ENCODE results near the gene MYO3B.

The MYO3B gene

DNA sequence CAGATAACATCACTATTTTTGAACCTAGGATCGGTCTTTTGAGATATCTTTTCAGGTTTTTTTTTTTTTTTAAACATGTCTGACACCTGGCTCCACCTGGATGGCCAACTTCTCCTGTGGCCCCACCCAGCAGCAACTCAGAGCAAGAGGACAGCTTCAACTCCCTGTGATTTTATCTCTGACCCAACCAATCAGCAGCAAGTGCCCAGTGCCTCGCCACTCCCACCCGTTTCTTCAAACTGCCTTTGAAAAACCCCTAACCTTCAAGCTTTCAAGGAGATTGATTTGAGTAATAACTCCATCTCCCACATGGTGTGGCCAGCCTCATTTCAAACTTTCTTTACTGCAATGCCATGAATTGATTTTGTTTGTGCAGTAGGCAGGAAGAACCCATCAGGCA lies 19.0 kb downstream of the MYO3B start:
- TF ChIP-seq POLR2AphosphoS5 (IDR thresholded peaks at IDR 0.05; ENCODE audit: low read depth, low read length), result no peak
- no peak for TF ChIP-seq FOXP2 (optimal IDR thresholded peaks at IDR 0.05; ENCODE audit: borderline replicate concordance, extremely low read depth, extremely low read length, insufficient read depth)
- no peak for TF ChIP-seq SIN3A (IDR thresholded peaks at IDR 0.05; ENCODE audit: borderline replicate concordance, insufficient read depth, low read length)
- TF ChIP-seq REST (IDR thresholded peaks at IDR 0.05; ENCODE audit: insufficient read depth in 1 of 2, low read depth in 2 of 2, low read length in 2 of 2), result no peak
- TF ChIP-seq TAF1 (IDR thresholded peaks at IDR 0.05; ENCODE audit: borderline replicate concordance, insufficient read depth, low read length), result no peak

DNA sequence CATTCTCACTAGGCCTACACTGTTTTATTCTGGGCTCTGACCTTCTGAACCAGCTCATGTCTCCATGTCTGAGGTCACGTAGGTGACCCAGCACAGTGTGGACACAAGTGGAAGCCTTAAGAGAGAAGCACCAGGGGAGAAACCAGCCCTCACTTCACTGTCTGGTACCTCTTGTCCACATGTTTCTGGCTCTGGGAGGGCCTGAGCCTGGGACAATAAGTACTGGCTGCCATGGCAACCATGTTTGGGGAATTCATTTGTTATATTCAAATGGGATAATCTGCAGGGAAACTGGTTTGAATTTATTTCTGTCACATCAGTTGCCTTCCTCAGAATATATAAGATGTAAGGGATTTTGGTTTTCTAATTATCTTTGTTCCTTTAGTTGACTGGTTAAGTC lies 23.3 kb downstream of the MYO3B start:
- TF ChIP-seq REST (IDR thresholded peaks at IDR 0.05; ENCODE audit: insufficient read depth in 1 of 2, low read depth in 2 of 2, low read length in 2 of 2), result no peak
- TF ChIP-seq POLR2AphosphoS5 (IDR thresholded peaks at IDR 0.05; ENCODE audit: low read depth, low read length), result no peak
- TF ChIP-seq TAF1 (IDR thresholded peaks at IDR 0.05; ENCODE audit: borderline replicate concordance, insufficient read depth, low read length), result no peak
- TF ChIP-seq FOXP2 (optimal IDR thresholded peaks at IDR 0.05; ENCODE audit: borderline replicate concordance, extremely low read depth, extremely low read length, insufficient read depth), result no peak
- no peak for TF ChIP-seq SIN3A (IDR thresholded peaks at IDR 0.05; ENCODE audit: borderline replicate concordance, insufficient read depth, low read length)

DNA sequence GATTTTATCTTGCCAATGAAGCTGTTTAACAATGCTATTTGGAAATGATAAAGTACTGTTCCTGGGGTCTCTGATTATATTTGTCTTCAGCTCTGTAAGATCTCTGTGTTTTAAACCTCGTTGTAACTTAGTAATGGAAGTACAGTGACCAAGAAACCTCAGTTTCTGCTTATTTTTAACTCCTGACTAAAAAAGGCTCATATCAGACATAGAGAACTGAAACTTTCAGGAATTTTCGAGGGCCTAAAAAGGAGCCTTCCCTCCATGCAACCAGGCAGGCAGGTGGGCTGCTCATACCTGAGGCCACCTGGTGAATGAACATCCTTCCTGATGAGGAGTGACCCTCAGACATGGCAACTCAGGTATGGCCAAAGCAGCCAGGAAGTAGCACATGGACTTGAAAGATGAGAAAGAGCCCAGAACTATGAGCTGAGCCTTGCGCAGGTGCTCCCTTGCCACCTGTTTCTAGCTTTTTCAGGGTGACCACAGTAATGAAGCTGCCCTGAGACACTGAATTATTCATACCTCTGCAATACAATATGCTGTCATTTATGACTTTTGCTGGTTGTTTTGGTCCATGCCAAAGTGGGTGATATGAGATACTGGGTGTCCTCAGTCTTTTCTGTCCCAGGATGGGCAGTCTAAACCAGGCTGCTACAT lies 23.9 kb downstream of the MYO3B start:
- TF ChIP-seq REST (IDR thresholded peaks at IDR 0.05; ENCODE audit: insufficient read depth in 1 of 2, low read depth in 2 of 2, low read length in 2 of 2), result no peak

DNA sequence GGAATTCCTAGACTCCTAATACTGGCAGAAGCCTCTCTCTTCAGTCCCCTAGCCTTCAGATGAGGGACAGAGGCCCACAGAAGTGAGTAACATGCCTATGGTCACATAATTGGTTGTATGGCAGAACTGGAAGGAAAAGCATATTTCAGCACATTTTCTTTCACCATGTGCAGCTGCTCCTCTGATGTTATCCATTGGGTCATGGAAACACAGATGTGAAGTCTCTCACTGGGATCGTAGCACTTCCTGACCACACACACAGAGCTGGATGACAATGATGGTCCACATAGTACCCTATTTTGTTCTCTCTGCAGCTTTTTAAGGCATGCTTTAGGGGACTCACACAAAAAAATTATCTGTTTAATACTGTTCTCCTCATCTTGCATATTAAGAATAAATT lies 24.5 kb downstream of the MYO3B start:
- TF ChIP-seq POLR2AphosphoS5 (IDR thresholded peaks at IDR 0.05; ENCODE audit: low read depth, low read length), result no peak
- TF ChIP-seq REST (IDR thresholded peaks at IDR 0.05; ENCODE audit: insufficient read depth in 1 of 2, low read depth in 2 of 2, low read length in 2 of 2), result no peak
- no peak for TF ChIP-seq FOXP2 (optimal IDR thresholded peaks at IDR 0.05; ENCODE audit: borderline replicate concordance, extremely low read depth, extremely low read length, insufficient read depth)
- TF ChIP-seq SIN3A (IDR thresholded peaks at IDR 0.05; ENCODE audit: borderline replicate concordance, insufficient read depth, low read length), result no peak
- TF ChIP-seq TAF1 (IDR thresholded peaks at IDR 0.05; ENCODE audit: borderline replicate concordance, insufficient read depth, low read length), result no peak
